Suppressor macrophage treated with lipopolysaccharide for 1 hour (primary cell): ENCODE data around the gene GLB1L3.
A peak's percentile ranks its signal among the peaks of the same experiment; 100 is the strongest.

Source experiments
- DNase-seq, 3 donors: peaks; one replicate each; pipeline ENCODE4 v3.0.0-alpha.2; 2020 to 2022

GLB1L3 gene

GRCh38 chr11:134275534-134276395 lies at the start of gene GLB1L3:
TSS of gene GLB1L3 (plus strand) at chr11:134276379. CDS start at chr11:134276741, 362 bp downstream.
- peak; percentile 42 to 69 (median 57) for DNase-seq

GRCh38 chr11:134226806-134227325 lies 49.3 kb upstream of the GLB1L3 start:
- no peak for DNase-seq

GRCh38 chr11:134228625-134229024 lies 47.6 kb upstream of the GLB1L3 start:
- no peak for DNase-seq

- no peak for DNase-seq
Observed at GRCh38 chr11:134229126-134229790, 46.9 kb upstream of the GLB1L3 start.

GRCh38 chr11:134230339-134230738 lies 45.8 kb upstream of the GLB1L3 start:
- no peak for DNase-seq

- DNase-seq: peak; percentile 17 to 39 (median 36)
Observed at GRCh38 chr11:134231958-134232659, 44.1 kb upstream of the GLB1L3 start.

- DNase-seq: no peak
Observed at GRCh38 chr11:134233729-134234179, 42.4 kb upstream of the GLB1L3 start.

GRCh38 chr11:134235399-134235798 lies 40.8 kb upstream of the GLB1L3 start:
- no peak for DNase-seq

- no peak for DNase-seq
Observed at GRCh38 chr11:134236834-134237556, 39.2 kb upstream of the GLB1L3 start.

GRCh38 chr11:134237557-134237922 lies 38.6 kb upstream of the GLB1L3 start:
- DNase-seq: no peak

- no peak for DNase-seq
Observed at GRCh38 chr11:134238956-134239355, 37.2 kb upstream of the GLB1L3 start.

- no peak for DNase-seq
Observed at GRCh38 chr11:134240592-134240991, 35.6 kb upstream of the GLB1L3 start.

- DNase-seq: no peak
Observed at GRCh38 chr11:134242376-134242775, 33.8 kb upstream of the GLB1L3 start.

GRCh38 chr11:134243913-134244312 lies 32.3 kb upstream of the GLB1L3 start:
- no peak for DNase-seq

GRCh38 chr11:134244593-134244992 lies 31.6 kb upstream of the GLB1L3 start:
- DNase-seq: peak in 1 of 3 donors; percentile 22

GRCh38 chr11:134245434-134245833 lies 30.7 kb upstream of the GLB1L3 start:
- no peak for DNase-seq

- DNase-seq: no peak
Observed at GRCh38 chr11:134246100-134246499, 30.1 kb upstream of the GLB1L3 start.

- DNase-seq: no peak
Observed at GRCh38 chr11:134246678-134247077, 29.5 kb upstream of the GLB1L3 start.

GRCh38 chr11:134248910-134249480 lies 27.2 kb upstream of the GLB1L3 start:
- no peak for DNase-seq

- peak; percentile 14 to 39 (median 36) for DNase-seq
Observed at GRCh38 chr11:134250246-134250645, 25.9 kb upstream of the GLB1L3 start.

GRCh38 chr11:134250675-134251074 lies 25.5 kb upstream of the GLB1L3 start:
- DNase-seq: no peak
